ENCODE data around the gene NDUFB1.

NDUFB1 gene

GRCh38 chr14:92099802-92100201 lies 21.7 kb downstream of the NDUFB1 start:
- DNase-seq (ENCODE audit: insufficient read length, low spot score) (no peak), FAIRE-seq (no peak)
- no peak for TF ChIP-seq CTCF (IDR thresholded peaks at IDR 0.05; ENCODE audit: insufficient read depth, missing control alignments)

GRCh38 chr14:92093320-92093719 lies 28.2 kb downstream of the NDUFB1 start:
- DNase-seq (ENCODE audit: insufficient read length, low spot score): no peak
- peak; percentile 38 for TF ChIP-seq CTCF (IDR thresholded peaks at IDR 0.05; ENCODE audit: insufficient read depth, missing control alignments)
- no peak for FAIRE-seq

GRCh38 chr14:92088494-92088893 lies 33.0 kb downstream of the NDUFB1 start:
- DNase-seq (ENCODE audit: insufficient read length, low spot score) (no peak), FAIRE-seq (no peak)
- TF ChIP-seq CTCF (IDR thresholded peaks at IDR 0.05; ENCODE audit: insufficient read depth, missing control alignments): no peak

GRCh38 chr14:92074555-92074954 lies 47.0 kb downstream of the NDUFB1 start:
- FAIRE-seq (no peak), DNase-seq (ENCODE audit: insufficient read length, low spot score) (no peak)
- no peak for TF ChIP-seq CTCF (IDR thresholded peaks at IDR 0.05; ENCODE audit: insufficient read depth, missing control alignments)

Measured in D721Med (cell line).